CD4-positive, alpha-beta T cell treated with Interleukin-10 for 1 hour (primary cell): ENCODE measurements around the gene KLHDC8A.

ENCODE experiments used
- DNase-seq: peaks from one replicate; pipeline ENCODE4 v3.0.0-alpha.2; 2020

The KLHDC8A gene

GRCh38 chr1:205343431-205344065, 13.2 kb downstream of the KLHDC8A start:
- DNase-seq, result no peak

GRCh38 chr1:205342986-205343385, 13.7 kb downstream of the KLHDC8A start:
- DNase-seq, result no peak

- no peak for DNase-seq
These were observed 16.0 kb downstream of the KLHDC8A start for GRCh38 chr1:205340676-205341075.

DNA sequence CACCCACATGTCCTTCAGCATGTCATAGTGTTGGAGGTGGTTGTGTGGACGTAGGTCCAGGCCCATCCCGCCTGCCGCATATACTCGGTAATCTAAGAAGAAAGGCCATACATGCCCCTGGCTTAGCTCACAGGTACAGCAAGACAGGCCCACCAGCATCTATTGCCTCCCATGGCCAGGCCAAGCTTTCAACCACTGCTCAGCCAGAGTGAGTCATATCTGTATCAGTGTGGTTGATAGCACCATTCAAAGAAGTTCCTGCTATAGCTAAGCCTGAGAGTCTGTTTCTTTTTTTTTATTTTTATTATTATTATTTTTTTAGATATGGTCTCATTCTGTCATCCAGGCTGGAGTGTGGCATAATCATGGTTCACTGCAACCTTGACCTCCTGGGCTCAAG, 17.0 kb downstream of the KLHDC8A start:
- DNase-seq, result no peak

- DNase-seq, result no peak
These were observed 17.5 kb downstream of the KLHDC8A start for GRCh38 chr1:205339197-205339702.

GRCh38 chr1:205338011-205338410, 18.7 kb downstream of the KLHDC8A start:
- DNase-seq, result no peak

DNA sequence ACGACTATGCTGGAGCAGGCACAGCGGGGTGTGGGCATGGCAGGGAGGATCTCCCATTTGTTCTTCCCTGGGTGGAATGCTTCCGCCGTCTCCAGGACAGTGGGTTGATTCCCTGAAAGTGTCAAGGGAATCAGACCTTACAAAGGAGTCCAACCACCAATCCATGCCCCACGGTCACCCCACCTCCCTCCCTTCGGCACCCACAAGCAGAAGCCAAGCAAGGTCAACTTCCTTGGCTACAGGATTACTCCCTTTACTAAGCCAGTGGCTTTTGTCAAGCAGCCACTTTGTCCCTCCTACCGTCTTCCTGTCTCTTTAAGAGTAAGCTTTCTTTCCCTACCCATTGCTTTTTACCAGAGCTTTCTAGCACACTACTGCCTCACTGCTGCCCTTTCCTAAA, 19.2 kb downstream of the KLHDC8A start:
- no peak for DNase-seq

DNA sequence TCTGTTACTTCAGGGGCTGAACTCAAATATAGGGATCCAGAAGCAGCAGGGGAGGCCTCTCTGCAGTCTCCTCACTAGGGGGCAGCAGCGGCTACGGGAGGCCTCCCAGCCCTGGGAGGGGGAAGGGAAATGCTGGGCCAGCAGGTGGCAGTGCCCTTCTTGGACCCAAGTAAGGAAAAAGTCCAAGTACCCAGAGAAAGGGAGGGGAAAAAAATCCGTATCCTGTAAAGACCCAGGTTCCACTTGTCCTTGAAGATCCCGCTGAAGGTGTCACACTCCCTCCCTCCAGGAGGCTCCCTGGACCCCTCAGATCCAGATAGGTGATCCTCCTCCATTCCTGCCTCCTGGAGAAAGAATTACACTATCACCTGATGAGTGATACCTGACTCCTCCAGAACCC, 21.0 kb downstream of the KLHDC8A start:
- DNase-seq, result peak; percentile 79

DNA sequence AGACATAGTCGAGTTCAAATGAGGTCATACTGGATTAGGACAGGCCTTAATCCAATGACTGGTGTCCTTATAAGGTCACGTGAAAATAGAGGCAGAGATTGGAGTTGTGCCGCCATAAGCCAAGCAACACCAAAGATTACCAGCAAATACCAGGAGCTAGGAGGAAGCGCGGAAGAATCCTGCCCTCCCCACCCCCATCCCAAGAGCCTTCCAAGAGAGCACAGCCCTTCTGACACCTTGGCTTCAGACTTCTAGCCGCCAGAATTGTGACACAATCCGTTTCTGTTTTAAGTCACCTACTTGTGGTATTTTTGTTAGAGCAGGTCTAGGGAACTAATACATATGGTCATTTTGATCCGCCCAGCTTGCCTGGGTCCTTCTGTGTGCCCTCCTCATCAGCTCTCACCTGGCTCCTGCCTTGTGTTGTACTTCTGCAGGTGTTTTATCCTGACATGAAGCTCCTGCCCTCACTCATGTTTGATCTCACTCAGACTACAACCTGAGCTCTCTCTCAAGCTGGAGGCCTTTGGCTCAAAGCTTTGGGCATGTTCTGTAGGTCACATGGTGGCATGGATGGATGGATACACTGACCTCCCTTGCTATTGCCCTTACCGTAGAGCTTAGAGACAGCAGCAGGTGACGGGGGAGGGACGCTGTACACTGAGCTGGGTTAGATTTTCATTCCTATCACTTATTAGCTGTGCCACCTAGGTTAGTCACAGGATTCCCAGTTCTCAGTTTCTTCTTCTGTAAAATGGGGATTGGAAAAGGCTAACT, 24.5 kb downstream of the KLHDC8A start:
- no peak for DNase-seq

GRCh38 chr1:205330150-205330549, 26.6 kb downstream of the KLHDC8A start:
- DNase-seq, result no peak

DNA sequence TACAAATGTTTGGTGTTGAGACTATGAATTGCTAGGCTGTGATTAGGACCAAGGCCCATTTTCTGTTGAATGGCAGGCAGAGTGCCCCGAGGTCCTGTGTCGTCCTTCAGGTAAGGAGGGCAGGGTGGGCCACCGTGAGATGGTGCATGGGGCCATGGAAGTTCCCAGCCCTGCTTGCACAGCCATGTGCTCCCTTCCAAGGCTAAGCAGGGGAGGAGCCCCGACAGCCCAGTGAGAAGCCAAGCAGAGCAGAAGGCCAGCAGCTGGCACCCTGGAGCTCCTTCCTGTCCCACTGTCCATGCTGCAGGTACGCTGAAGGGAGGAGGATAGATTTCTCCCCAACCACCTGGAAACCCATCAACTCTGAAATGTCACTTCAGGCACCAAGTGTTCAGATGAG, 27.0 kb downstream of the KLHDC8A start:
- DNase-seq, result no peak

GRCh38 chr1:205328476-205328875, 28.2 kb downstream of the KLHDC8A start:
- DNase-seq, result no peak

- no peak for DNase-seq
These were observed 29.8 kb downstream of the KLHDC8A start for GRCh38 chr1:205326812-205327466.

- peak; percentile 79 for DNase-seq
These were observed 31.3 kb downstream of the KLHDC8A start for GRCh38 chr1:205325334-205325884.

DNA sequence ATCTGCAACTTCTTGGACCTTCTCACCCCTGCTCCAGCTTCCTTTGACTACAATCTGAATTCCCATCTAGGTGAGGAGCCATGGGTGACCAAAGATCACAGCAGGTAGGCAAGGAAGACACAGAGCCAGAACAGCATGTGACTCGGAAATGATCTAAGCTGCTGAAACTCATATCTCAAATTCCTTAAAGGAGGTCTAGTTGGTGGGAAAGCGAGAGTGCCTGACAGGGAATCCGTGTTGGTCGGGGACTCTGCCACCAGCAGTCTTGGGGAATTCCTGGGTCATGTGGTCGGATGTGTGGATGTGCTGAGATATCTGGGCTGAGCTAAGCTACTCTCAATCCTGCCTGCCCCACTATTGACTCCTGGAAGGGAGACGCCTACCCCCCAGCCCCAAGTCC, 31.9 kb downstream of the KLHDC8A start:
- no peak for DNase-seq

DNA sequence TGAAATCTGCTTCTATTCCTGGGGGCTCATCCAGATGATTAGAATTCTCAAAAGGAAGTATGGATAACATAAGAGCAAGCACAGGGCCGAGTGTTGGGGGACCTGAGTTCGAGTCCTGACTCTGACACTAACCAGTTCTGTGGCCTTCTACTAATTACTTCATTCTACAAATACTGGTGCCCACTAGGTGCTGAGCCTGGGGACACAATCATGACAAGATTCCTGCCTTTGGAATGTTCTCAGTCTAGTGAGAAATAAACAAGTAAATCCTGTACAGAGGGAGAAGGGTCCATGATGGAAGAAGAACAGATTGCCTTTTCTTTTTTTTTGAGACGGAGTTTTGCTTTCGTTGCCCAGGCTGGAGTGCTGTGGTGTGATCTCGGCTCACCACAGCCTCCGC, 32.9 kb downstream of the KLHDC8A start:
- no peak for DNase-seq

GRCh38 chr1:205321959-205322283, 34.8 kb downstream of the KLHDC8A start:
- no peak for DNase-seq

DNA sequence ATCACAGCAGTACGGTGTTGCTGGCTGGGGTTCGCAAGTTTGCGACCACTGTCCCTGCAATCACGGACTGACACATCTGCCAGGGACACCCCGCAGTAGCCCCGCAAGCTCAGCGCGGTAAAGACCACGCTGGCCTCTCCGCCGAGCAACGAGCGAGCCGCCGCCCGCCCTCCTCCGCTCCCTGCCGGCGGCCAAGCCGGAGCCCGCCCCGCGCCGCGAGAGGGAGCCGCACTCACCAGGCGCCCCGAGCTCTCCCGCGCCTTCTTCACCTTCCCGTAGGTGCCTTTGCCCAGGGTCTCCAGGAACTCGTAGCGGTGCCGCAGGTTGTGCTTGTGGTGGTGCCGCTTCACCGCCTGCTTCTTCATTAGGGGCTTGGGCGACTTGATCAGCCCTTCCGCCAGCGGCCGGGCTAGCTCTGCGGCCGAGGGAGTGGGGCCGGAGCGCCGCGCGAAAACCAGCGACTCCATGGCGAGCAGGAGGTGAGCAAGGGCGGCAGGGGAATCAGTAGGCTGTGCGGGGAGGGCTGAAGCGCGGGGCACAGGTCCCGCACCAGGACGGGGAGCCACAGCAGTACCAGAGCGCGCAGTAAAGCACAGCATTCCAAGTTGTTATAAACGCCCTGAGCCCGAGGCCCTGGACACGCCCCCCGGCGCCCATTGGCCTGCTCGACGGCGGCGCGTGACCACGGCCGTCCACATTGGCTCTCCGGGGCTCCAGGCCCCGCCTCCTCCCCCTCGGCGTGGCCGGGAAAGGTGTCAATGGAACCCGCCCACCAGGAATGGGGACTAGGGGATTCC, 35.4 kb downstream of the KLHDC8A start, which contains the start of gene NUAK2:
TSS of gene NUAK2 (minus strand) at position 584 of the 797 bp plus-strand sequence. CDS start at position 467, 117 bp downstream.
- DNase-seq, result peak; percentile 88

DNA sequence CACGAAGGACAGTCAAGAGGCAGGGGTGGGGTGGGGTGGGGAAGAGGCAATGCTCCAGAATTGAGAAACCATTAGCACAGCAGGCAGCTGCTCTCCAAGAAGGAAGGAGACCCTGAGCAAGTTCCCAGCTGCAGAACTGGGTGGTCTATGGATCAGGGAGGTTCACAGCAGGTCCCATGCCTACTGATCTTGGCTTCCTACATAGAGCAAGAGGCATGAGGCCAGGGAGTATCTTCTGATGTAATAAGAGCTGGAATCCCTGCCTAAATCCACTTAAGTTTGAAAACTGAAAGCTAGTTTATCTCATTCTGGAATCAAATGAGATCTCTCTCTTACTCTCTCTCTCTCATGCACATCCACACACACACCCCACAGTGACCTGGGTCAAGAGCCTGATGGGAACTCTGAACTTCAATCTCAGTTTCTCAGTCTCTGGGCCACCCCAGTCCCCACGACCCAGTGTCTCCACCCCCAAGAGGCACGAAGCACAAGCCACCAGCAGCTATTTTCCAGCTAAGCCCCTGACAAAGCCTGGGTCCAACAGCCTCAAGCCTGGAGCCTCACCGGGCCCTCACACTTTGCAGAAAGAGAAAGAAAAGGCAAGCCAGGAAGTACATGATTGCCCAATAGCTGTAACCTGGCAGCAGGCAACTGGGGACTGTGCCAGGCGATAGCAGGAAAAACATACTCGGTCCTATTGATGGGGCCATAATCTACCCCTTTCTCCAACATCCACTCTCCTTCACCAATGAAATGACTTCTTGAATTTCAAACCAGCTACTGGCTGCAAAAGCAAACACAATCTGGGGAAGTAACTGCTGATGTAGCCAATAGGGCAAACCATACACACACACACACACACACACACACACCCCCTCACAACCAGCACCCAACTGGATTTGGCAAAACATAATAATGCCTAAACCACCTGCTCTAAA, 37.4 kb downstream of the KLHDC8A start:
- DNase-seq, result peak; percentile 42

DNA sequence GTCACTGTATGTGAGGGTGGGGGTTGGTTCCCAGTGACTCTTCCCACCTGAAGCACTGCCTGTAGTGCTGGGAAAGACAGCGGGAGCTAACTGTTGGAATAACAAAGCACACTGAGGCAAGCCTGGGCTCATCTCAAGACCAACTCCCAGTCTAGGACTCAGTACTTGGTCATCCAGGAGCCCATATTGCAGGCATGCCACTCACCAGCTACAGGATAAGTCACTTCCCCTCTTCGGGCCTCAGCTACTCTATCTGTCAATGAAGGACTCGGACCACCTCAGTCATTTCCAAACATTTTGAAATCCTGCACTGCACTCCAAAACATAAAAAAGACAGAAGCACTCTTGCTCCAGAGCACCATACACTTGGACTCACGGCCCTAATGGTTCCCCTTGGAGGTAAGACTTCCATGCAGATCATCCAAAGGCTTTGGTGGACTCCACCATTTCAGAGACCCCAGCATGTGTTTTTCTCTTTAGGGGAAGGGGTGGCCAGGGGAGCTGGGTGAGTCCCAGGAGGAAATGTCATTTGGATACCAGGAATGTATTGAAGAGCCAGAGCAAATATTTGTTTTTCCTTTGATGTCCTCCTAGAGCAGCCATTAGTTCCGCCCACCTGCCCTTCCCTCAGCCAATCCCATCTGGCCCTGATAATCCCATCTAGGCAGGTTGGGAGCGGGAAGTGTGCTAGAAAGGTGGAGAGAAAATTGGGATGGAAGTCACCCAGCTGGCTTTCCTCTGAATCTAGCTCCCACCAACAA, 38.3 kb downstream of the KLHDC8A start:
- DNase-seq, result no peak
